SKM-1 treated with dmso at 0.1 percent for 144 hours (cell line): ENCODE measurements around the gene FGF22.
A peak's percentile ranks its signal among the peaks of the same experiment; 100 is the strongest.
"Not testable (repeated sequence)": the region's sequence is repeated elsewhere in the genome, so short reads cannot be mapped to it uniquely, and the experiment has no call there.

ENCODE experiments used
- DNase-seq: peaks from one replicate; lab custom pipeline; 2025; ENCODE audit not compliant: unreplicated experiment; lab: John Stamatoyannopoulos, UW

The FGF22 gene

GRCh38 chr19:658059-658839 lies 18.6 kb downstream of the FGF22 start:
- no peak for DNase-seq

- no peak for DNase-seq
Measured at GRCh38 chr19:658916-659839, 19.5 kb downstream of the FGF22 start.

- DNase-seq, result no peak
Measured at GRCh38 chr19:660793-661426, 21.2 kb downstream of the FGF22 start.

- DNase-seq, result peak; percentile 20
Measured at GRCh38 chr19:661427-662196, 21.9 kb downstream of the FGF22 start.

GRCh38 chr19:662207-662961 lies 22.7 kb downstream of the FGF22 start:
- DNase-seq, result peak; percentile 31

GRCh38 chr19:662962-663681 lies 23.4 kb downstream of the FGF22 start, which contains the start of gene RNF126:
Gene RNF126 (minus strand): TSS chr19:663214. CDS start chr19:663121, 93 bp downstream.
- DNase-seq, result peak; percentile 89

- DNase-seq, result no peak
Measured at GRCh38 chr19:663682-664117, 24.0 kb downstream of the FGF22 start.

GRCh38 chr19:664913-665443 lies 25.3 kb downstream of the FGF22 start:
- DNase-seq, result peak; percentile 70

GRCh38 chr19:666985-667573 lies 27.4 kb downstream of the FGF22 start:
- not testable (repeated sequence) for DNase-seq

GRCh38 chr19:668675-669434 lies 29.2 kb downstream of the FGF22 start:
- DNase-seq, result not testable (repeated sequence)

- no peak for DNase-seq
Measured at GRCh38 chr19:670609-671075, 31.0 kb downstream of the FGF22 start.

GRCh38 chr19:674282-675151 lies 34.8 kb downstream of the FGF22 start:
- DNase-seq, result no peak

GRCh38 chr19:676007-676338 lies 36.3 kb downstream of the FGF22 start:
- DNase-seq, result no peak

GRCh38 chr19:676339-677105 lies 36.8 kb downstream of the FGF22 start, which contains the start of gene FSTL3:
Gene FSTL3 (plus strand): TSS chr19:676392. CDS start chr19:676424, 32 bp downstream.
- no peak for DNase-seq

- no peak for DNase-seq
Measured at GRCh38 chr19:677201-677600, 37.5 kb downstream of the FGF22 start.
